GM19468 (cell line): ENCODE measurements around the gene ZNF184.
"Not testable (repeated sequence)": the region's sequence is repeated elsewhere in the genome, so short reads cannot be mapped to it uniquely, and the experiment has no call there.

ENCODE experiments used
- ATAC-seq: cut with Tn5 transposase; IDR thresholded peaks from one replicate; pipeline ENCODE4 v1.9.1; 2021; ENCODE audit warnings: mild to moderate bottlenecking, moderate library complexity, moderate number of reproducible peaks; ENCODE audit not compliant: unreplicated experiment; ENCODE audit errors: extremely low read depth

ZNF184 gene

DNA sequence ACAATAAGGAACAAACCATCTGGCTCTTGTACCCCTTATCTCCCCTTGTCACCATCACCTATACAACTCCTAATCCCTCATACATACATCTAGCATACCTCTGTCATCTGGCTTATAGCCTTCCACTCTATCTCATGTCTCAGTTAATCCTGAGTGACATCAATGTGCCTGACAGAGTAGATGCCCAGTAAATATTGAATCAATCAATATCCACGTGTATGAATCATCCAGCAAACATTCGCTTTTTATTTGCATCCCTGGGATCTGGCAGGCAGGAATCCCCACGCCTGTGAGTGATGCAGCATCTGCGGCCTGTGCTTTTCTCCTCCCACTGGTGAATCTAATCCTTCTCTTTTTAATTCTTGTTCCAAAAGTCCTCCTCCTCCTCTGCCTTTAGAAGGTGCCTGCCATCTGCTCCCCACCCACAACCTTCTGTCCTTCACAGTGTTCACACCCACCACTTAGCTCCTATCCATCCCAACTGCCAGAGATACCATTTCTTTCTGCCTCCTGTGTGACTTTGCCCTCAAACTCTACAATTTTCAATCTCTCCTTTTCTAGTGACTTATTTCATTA, 46.8 kb downstream of the ZNF184 start:
- no peak for ATAC-seq

DNA sequence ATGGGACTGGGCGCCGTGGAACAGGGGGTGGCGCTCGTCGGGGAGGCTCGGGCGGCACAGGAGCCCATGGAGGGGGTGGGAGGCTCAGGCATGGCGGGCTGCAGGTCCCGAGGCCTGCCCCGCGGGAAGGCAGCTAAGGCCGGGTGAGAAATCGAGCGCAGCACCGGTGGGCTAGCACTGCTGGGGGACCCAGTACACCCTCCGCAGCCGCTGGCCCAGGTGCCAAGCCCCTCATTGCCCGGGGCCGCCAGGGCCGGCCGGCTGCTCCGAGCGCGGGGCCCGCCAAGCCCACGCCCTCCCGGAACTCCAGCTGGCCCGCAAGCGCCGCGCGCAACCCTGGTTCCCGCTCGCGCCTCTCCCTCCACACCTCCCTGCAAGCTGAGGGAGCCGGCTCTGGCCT, 48.1 kb downstream of the ZNF184 start:
- ATAC-seq: not testable (repeated sequence)

DNA sequence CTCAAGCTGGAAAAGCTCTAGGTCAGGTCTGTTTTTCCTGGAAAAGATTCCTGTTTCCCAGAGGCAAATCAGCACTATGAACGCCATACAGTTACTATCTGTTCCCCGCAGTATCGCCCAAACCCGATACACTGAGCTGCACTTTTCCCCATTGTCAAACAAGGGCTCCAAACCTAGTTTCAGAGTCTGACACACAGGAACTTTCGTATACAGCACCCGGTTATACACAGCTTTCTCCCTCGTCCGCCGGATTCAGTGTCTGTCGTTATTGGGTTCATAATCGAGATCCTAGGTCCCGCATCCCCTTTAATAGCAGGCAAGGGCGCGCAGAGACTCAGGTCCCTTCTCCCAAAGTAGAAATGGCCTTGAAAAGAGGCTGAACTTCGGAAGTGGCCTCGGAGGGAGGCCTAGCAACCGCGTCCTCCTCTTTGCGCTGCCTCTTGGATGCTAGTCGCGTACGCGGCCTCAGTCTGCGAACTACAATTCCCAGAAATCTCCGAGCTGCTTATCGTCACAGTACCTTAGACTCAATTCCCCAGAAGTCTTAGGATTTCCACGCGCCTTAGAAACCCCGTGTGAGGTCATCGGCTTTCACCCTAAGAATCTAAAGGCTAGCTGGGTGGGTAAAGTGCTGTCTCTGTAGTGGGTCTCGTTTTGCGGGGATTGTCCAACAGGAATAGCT, 50.1 kb downstream of the ZNF184 start:
- ATAC-seq: no peak

DNA sequence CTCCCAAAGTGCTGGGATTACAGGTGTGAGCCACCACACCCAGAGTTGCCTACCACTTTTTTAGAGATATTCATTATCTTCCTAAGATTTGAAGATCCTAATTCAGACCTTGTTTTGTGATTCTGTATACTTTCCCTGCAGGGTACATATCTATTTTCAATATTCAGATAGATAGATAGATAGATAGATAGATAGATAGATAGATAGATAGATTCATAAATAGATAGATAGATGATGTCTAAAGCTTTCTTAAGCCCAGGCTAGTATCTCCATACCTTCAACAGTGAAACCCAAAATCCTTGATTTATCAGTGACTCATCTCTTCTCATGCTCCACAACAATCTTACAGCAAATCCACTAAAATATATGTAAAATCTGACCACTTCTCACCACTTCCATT, 53.5 kb downstream of the ZNF184 start:
- ATAC-seq: no peak

DNA sequence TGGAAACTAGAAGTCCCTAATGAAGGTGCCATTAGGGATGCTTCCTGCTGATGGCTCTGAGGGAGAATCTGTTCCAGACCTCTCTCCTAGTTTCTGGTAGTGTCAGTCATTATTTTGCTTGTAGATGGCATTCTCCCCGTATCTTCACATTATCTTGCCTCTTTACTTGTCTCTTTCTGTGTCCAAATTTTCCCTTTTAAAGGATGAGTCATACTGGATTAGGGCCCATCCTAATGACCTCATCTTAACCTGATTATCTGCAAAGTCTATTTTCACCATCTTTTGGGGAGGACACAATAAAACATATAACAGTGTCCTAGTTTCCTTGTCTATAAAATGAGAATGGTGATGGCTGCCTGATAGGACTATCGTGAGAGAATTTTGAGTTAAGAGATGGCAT, 57.0 kb downstream of the ZNF184 start:
- ATAC-seq: no peak

DNA sequence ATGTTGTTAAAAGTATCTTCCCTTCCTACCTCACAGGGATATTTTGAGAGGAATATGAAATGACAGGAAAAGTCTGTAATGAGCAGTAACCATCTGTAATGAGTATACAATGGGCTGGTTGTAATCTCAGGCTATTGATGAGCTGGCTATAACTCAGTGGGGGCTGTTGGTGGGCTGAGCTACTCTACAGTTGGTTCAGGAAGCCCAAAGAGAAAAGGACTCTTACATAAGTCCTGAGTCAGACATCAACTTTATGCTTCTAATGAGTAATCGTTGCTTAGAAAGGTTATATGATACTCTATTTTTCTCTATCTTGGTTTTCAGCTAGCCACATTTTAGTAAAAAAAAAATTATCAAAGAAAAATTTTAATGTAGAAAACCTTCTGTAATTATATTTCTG, 57.9 kb downstream of the ZNF184 start:
- no peak for ATAC-seq

DNA sequence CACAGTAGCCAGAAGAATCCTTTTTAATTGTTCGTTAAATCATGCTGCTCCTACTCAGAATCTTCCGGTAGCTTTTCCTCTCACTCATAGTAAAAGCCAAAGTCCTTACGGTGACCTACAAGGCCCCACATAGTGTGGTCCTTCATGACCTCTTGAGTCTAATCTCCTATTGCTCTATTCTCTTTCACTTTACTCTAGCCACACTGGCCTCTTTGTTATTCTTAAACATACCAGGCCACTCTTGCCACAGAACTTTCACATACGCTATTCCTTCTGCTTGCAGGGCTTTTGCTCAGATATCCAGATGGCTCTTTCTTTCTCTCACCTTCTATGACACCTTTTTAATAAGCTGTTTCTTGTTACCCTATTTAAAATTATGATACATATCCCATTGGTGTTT, 58.6 kb downstream of the ZNF184 start:
- ATAC-seq: no peak

DNA sequence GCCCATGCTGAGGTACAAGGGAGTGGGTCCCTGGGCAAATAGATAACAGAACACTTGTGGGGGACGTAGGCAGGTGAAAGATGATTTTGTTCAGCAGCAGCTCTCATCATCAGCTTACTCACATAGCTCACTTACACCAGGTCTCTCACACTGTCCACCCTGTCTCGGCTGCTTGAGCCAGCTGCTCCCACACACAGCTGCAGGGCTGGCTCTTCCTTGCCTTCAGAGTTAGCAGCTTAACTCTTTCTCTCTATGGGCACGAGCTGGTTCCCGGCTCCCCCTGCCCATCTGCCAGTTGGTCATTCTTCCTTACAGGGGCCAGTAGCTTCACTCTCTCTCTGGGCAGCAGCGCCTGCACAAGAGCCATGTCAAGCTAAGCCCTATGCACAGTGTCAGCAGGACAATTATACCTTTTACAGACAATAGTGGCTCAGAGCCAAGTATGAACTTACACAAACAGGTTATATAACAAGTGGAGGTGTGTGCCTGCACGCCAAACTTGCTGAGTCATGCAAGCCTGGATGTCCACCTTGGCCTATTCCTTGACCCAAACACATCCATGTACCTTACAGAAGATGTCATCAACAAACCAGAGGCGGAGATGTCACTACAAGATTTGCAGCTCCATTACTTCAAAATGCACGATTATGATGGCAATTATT, 65.6 kb downstream of the ZNF184 start:
- no peak for ATAC-seq

DNA sequence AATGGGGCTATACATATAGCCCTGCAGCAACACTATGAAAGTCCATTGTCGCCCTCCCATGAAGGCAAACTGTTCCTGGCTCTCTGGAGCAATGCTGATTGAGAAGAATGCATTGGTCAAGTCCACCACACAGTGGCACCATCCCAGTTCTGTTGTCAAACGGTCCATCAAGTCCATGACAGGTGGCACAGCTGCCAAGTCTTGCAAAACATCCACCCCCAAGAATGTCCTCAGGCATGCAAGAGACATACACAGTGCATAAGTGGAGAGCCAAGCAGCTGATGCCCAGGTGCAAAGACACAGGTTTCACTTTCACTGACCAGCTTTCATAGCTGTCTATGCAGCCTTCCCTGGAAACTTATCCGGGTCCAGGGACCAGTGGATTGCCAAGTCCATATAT, 66.8 kb downstream of the ZNF184 start:
- no peak for ATAC-seq

DNA sequence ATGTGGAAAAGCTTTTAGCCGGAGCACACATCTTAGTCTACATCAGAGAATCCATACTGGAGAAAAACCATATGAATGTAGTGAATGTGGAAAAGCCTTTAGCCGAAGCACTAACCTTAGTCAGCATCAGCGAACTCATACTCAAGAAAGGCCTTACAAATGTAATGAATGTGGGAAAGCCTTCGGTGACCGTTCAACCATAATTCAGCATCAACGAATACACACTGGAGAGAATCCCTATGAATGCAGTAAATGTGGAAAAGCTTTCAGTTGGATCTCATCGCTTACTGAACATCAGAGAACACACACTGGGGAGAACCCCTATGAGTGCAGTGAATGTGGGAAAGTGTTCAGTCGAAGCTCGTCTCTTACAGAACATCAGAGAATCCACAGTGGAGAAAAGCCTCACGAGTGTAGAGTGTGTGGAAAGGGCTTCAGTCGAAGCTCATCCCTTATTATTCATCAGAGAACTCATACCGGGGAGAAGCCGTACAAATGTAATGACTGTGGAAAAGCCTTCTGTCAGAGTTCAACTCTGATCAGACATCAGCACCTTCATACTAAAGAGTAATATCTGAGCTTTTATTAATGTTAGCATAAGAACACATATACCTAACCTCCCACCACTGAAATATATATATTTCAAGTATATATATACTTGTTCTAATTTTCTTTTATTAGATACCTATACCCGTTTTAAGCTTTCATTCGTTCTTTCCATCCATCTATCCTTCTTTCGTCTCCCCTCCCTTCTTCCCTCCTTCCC, 71.8 kb downstream of the ZNF184 start:
- no peak for ATAC-seq
